Natural killer cell (primary cell): Measurements from ENCODE around the gene PPP2R5C. TPM values are rescaled to one million over a fixed set of nuclear protein-coding genes. Genes with fewer than 3 reads are reported as not detected.
A peak's percentile ranks its signal among the peaks of the same experiment; 100 is the strongest.

ENCODE experiments used
- ATAC-seq, 3 donors: fragments of 150-1000 bp in 2 of 3; fragments of 200-7000 bp in 1 of 3; cut with Tn5 transposase; 1 replicate in 1 of 3; 2 replicates in 2 of 3; pipeline ENCODE4 v1.10.0; 2021; ENCODE audit warnings: mild to moderate bottlenecking in 2 of 3, moderate library complexity in 2 of 3
- DNase-seq, 2 donors: peaks; one replicate each; pipeline versions ENCODE4 v3.0.0 to v3.0.0-alpha.2; 2013 to 2021; ENCODE audit warnings: mixed read lengths in 1 of 2
- H3K27ac ChIP-seq: one replicate; pipeline ENCODE4 v1.5.1; 2013; ENCODE audit warnings: mild to moderate bottlenecking, low read length
- H3K27me3 ChIP-seq: one replicate; pipeline ENCODE4 v1.6.1; 2013; ENCODE audit warnings: low read length; ENCODE audit not compliant: control insufficient read depth, insufficient read depth
- H3K36me3 ChIP-seq: one replicate; pipeline ENCODE4 v1.6.1; 2013; ENCODE audit warnings: low read length; ENCODE audit not compliant: control insufficient read depth, insufficient read depth
- H3K4me1 ChIP-seq: one replicate; pipeline ENCODE4 v1.6.1; 2013; ENCODE audit warnings: low read length; ENCODE audit not compliant: control insufficient read depth, insufficient read depth
- H3K4me3 ChIP-seq: one replicate; pipeline ENCODE4 v1.5.1; 2013; ENCODE audit warnings: low read length
- H3K9me3 ChIP-seq: one replicate; pipeline ENCODE4 v1.6.1; 2013; ENCODE audit warnings: low read length; ENCODE audit not compliant: control insufficient read depth, insufficient read depth
- H3K27ac Mint-ChIP-seq, 2 donors: one replicate each; pipeline ENCODE4 v1.8.0; 2022; ENCODE audit warnings: mild to moderate bottlenecking in 2 of 2, mixed read lengths in 2 of 2, moderate library complexity in 1 of 2
- H3K27me3 Mint-ChIP-seq, 2 donors: one replicate each; pipeline ENCODE4 v1.8.0; 2022; ENCODE audit warnings: low read depth in 2 of 2, mixed read lengths in 2 of 2
- H3K36me3 Mint-ChIP-seq: one replicate; pipeline ENCODE4 v1.8.0; 2022; ENCODE audit warnings: mixed read lengths
- H3K4me1 Mint-ChIP-seq, 2 donors: one replicate each; pipeline ENCODE4 v1.8.0; 2022; ENCODE audit warnings: mixed read lengths in 2 of 2
- H3K4me3 Mint-ChIP-seq: one replicate; pipeline ENCODE4 v1.8.0; 2022; ENCODE audit warnings: mild to moderate bottlenecking, moderate library complexity, mixed read lengths
- H3K9me3 Mint-ChIP-seq, 2 donors: one replicate each; pipeline ENCODE4 v1.8.0; 2022; ENCODE audit warnings: mixed read lengths in 2 of 2
- WGBS: methylation state at CpG from one replicate; pipeline ENCODE4 v1.1.7; 2013; ENCODE audit warnings: missing lambda C conversion rate; ENCODE audit not compliant: insufficient coverage; 5-methylcytosine and 5-hydroxymethylcytosine counted together
- intact Hi-C: fragments of 100-400 bp; cut with micrococcal nuclease; formaldehyde crosslinking; loops from one replicate; pipeline ENCODE4 v1.14.2; 2022
- total RNA-seq, 4 donors: library from RNA; stranded (reverse); fragments of 120-200 nt in 1 of 4; gene quantifications; one replicate each; pipeline versions ENCODE4 v1.2.3 to v1.2.4, GENCODE V29; 2013 to 2022
- TF ChIP-seq, protein P1 (sequence below): fragments of 200-600 bp; IDR thresholded peaks from one replicate; pipeline ENCODE4 v1.8.0; 2022; ENCODE audit warnings: antibody characterized with exemption

Gene PPP2R5C
- total RNA-seq, 3 donors from 2014 or later (not counting 1 experiment from before 2014, with no cell fraction given) = 716 to 779 (median 736) TPM

DNA sequence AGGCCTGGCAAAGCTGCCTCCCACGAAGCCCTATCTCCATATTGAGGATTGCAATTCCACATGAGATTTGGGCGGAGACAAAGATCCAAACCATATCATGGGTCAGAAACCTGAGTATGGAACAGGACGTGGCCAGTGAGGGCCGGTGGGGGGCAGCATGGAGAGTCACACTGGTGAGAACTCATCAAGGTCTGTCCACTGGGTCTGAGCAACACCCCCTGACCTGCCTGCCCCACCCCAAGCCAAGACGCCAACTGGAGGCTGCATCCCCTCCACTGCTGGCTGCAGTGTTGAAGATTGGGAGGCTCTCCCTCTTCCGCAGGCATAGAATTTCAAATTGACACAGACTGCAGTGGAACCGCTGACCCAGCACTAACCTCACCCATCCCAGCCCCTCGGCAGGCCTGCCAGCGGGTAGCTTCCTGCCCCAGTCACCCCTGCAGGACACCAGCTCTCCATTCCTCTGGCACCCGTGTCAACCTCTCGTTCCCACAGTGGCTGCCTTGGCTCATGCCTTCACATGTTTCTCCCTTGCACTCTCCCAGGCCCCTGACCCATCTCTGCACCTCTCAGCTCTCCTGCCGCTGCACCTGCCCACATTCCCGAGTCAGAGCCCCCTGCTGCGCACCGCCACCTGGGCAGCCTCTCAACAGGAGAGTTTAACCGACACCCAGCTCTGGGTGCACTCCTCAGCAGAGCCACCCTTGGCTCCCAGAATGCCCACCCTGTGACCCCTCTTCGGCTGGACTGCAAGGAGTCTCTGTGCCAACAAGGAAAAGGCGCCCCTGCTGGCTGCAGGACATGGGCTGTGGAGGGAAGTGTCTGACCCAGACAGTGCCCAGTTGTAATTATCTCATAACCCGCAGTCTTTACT lies 45.2 kb upstream of the PPP2R5C start:
- Mint-ChIP-seq H3K27me3 (no peaks in the 10 kb centered on the region), H3K36me3 (no peaks in the 10 kb centered on the region), H3K27ac (peak overlapping the region; percentile 96 to 100), H3K4me1 (peaks cover 58 to 67% of the 10 kb centered on the region in 2 donors), H3K4me3 (peak overlapping the region; percentile 79), H3K9me3 (no peaks in the 10 kb centered on the region)
- DNase-seq = peak in 1 of 2 donors; percentile 5
- Histone ChIP-seq H3K27me3 (no peaks in the 10 kb centered on the region), H3K4me3 (no peak overlapping the region), H3K36me3 (no peaks in the 10 kb centered on the region), H3K4me1 (peaks cover 78% of the 10 kb centered on the region), H3K9me3 (peaks cover 12% of the 10 kb centered on the region), H3K27ac (peak overlapping the region; percentile 95)
- WGBS = 92% methylated on average over 19 of the region's 19 CpGs
- no peak for ATAC-seq
- intact Hi-C loops = no loop called here
- TF ChIP-seq, protein P1, sequence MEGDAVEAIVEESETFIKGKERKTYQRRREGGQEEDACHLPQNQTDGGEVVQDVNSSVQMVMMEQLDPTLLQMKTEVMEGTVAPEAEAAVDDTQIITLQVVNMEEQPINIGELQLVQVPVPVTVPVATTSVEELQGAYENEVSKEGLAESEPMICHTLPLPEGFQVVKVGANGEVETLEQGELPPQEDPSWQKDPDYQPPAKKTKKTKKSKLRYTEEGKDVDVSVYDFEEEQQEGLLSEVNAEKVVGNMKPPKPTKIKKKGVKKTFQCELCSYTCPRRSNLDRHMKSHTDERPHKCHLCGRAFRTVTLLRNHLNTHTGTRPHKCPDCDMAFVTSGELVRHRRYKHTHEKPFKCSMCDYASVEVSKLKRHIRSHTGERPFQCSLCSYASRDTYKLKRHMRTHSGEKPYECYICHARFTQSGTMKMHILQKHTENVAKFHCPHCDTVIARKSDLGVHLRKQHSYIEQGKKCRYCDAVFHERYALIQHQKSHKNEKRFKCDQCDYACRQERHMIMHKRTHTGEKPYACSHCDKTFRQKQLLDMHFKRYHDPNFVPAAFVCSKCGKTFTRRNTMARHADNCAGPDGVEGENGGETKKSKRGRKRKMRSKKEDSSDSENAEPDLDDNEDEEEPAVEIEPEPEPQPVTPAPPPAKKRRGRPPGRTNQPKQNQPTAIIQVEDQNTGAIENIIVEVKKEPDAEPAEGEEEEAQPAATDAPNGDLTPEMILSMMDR = no peak

DNA sequence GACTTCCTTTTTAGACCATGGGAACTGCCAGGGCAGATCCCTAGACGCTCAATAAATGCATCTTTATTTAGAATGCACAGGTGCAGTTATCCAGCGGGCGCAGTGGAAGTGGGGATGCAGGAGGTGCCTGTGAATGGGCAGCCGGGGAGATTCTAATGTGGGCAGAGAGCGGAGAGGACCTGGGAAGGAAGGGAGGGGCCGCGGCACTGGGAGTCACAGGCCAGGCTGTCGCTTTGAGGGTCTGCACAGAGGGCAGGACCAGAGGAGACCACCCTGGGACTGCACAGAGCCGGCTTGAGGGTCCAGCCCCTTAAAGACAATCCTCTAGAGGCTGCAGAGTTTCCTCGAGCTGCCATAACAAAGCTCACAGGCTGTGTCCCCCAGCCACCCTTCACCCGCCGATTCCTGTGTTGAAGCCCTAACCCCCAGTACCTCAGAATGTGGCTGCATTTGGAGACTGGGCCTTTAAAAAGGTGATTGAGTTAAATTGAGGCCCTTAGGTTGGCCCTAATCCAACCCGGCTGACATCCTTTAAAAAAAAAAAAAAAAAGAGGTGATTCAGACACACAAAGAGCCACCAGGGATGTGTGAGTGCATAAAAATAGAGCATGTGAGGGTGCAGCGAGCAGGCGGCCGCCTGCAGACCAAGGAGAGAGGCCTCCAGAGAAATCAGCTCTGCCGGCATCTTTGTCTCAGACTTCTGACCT lies 44.4 kb upstream of the PPP2R5C start:
- no peaks in the 10 kb centered on the region for H3K27me3 Mint-ChIP-seq
- TF ChIP-seq, protein P1 = no peak
- H3K36me3 ChIP-seq = no peaks in the 10 kb centered on the region
- peak in 2 of 3 donors; percentile 4 to 16 for ATAC-seq
- 72% methylated on average over 15 of the region's 17 CpGs for WGBS
- no peaks in the 10 kb centered on the region for H3K27me3 ChIP-seq
- peaks cover 12% of the 10 kb centered on the region for H3K9me3 ChIP-seq
- H3K4me3 Mint-ChIP-seq = peak overlapping the region; percentile 79
- intact Hi-C loops = no loop called here
- H3K9me3 Mint-ChIP-seq = no peaks in the 10 kb centered on the region
- peak overlapping the region; percentile 95 for H3K27ac ChIP-seq
- no peak overlapping the region for H3K4me3 ChIP-seq
- H3K36me3 Mint-ChIP-seq = no peaks in the 10 kb centered on the region
- peaks cover 66 to 68% of the 10 kb centered on the region in 2 donors for H3K4me1 Mint-ChIP-seq
- peaks cover 81% of the 10 kb centered on the region for H3K4me1 ChIP-seq
- DNase-seq = peak in 1 of 2 donors; percentile 65
- peak overlapping the region; percentile 96 to 100 for H3K27ac Mint-ChIP-seq

DNA sequence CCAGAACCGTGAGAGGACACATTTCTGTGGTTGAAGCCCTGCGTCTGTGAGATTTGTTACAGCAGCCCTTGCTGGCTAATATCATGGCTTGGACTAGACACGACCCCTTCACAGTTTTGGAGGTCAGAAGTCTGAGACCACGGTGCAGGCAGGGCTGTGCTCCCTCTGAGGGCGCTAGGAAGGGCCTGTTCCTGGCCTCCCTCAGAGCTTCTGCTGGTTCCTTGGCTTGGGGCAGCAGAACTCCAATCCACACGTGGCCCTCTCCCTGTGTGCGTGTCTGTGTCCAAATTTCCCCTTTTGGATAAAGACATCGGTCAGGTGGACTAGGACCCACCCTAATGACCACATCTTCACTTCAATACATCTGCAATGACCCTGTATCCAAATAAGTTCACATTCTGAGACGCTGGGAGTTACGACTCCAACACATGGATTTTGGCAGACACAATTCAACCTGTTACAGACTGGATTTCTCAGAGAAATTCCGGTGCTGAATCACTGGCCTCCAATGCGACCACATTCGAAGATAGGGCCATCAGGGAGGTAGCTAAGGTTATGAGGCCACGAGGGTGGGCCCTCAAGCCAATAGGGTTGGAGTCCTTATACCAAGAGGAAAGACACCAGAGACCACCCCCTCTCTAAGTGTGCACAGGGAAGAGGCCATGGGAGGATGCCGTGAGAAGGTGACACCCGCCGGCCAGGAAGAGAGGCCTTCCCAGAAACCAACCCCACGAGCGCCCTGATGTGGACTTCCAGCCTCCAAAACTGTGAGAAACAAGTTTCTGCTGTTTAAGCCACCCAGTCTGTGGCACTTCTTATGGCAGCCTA lies 43.6 kb upstream of the PPP2R5C start:
- H3K4me1 ChIP-seq = peaks cover 88% of the 10 kb centered on the region
- no peaks in the 10 kb centered on the region for H3K27me3 ChIP-seq
- H3K9me3 ChIP-seq = peaks cover 12% of the 10 kb centered on the region
- H3K36me3 ChIP-seq = no peaks in the 10 kb centered on the region
- Mint-ChIP-seq H3K4me1 (peaks cover 74 to 76% of the 10 kb centered on the region in 2 donors), H3K36me3 (no peaks in the 10 kb centered on the region), H3K27me3 (no peaks in the 10 kb centered on the region), H3K9me3 (no peaks in the 10 kb centered on the region), H3K27ac (peak overlapping the region; percentile 96 to 100), H3K4me3 (peak overlapping the region; percentile 49)
- DNase-seq (peak; percentile 7 to 14), ATAC-seq (no peak)
- peak overlapping the region; percentile 95 for H3K27ac ChIP-seq
- TF ChIP-seq, protein P1 = no peak
- no peak overlapping the region for H3K4me3 ChIP-seq
- WGBS = 83% methylated on average over 19 of the region's 19 CpGs
- intact Hi-C loops = no loop called here
